ENCODE results near the gene CPED1. TPM values are rescaled to one million over a fixed set of nuclear protein-coding genes. Genes with fewer than 3 reads are reported as not detected.

CPED1 gene
- total RNA-seq, 2 donors from 2014 or later, result 5.3 to 7.3 TPM

DNA sequence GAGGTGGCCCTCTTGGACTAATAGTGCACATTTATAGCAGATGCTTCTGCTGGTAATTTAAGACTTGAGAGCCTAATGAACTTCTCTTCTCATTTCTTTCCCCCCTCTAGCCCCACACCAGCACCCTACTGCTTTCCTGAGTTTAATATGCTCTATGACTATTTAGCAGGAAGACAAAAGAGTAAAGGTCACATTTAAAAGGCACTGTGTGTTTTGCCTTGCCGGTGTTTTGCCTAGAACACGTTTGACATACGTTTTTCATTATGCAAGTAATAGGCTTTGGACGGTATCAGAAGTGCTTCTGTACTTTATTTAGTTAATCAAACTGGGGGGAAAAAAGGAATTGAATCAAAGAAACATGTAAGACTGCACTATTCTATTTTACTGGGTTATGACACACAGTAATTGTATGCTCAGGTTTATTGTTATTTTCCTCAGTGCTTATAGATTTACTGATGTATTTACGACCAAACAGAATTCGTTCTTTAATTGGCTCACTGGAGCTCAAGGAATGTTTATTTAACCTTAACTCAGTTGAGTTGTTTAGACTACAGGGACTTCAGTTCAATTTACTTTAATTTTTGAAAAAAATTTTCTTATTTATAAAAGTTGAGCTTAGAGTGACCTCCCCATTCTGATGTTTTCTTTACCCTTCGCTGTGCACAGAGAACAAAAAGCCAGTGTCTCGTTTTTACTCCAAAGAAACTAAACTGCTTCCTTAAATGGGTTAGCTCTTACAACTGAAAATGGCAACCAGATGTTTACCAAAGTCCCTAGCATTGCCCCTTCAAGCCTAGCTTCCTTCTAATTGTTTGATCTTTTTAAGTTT is 35.4 kb downstream of the CPED1 start:
- ATAC-seq (no peak), DNase-seq (no peak)
- intact Hi-C loops (cut with DNase I), result no loop called here
- Histone ChIP-seq H3K9me3 (no peaks in the 10 kb centered on the region), H3K4me3 (no peak overlapping the region), H3K4me1 (no peaks in the 10 kb centered on the region), H3K27ac (no peak overlapping the region), H3K36me3 (replicated peaks in 1 of 2; ENCODE audit: insufficient read depth in 1 of 2, low read depth in 2 of 2) (no peaks in the 10 kb centered on the region), H3K27me3 (no peaks in the 10 kb centered on the region)
- WGBS, 2 donors, result 45 to 48% methylated on average over 8 of the region's 8 CpGs
- TF ChIP-seq, protein P1, sequence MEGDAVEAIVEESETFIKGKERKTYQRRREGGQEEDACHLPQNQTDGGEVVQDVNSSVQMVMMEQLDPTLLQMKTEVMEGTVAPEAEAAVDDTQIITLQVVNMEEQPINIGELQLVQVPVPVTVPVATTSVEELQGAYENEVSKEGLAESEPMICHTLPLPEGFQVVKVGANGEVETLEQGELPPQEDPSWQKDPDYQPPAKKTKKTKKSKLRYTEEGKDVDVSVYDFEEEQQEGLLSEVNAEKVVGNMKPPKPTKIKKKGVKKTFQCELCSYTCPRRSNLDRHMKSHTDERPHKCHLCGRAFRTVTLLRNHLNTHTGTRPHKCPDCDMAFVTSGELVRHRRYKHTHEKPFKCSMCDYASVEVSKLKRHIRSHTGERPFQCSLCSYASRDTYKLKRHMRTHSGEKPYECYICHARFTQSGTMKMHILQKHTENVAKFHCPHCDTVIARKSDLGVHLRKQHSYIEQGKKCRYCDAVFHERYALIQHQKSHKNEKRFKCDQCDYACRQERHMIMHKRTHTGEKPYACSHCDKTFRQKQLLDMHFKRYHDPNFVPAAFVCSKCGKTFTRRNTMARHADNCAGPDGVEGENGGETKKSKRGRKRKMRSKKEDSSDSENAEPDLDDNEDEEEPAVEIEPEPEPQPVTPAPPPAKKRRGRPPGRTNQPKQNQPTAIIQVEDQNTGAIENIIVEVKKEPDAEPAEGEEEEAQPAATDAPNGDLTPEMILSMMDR (IDR thresholded peaks at IDR 0.05), result no peak
- TF ChIP-seq POLR2A (IDR thresholded peaks at IDR 0.05), result no peak

DNA sequence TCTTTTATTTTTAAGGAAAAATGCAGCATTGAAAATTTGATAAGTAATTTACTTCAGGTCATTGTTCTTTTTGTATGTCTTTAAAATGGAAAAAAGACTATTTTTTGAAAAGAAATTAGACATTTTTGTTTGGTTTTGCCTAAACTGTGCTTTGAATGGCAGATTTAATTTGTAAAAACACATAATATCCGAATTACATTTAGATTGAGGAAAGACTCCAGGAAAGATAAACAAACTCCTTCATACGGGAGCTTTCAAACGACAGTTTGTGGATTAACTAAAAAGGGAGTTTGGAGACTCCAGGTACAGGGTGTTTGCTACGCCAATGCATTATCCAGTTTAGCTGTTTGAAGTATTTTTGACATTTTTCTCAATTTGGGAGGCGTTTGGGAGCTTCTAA is 36.1 kb downstream of the CPED1 start:
- H3K36me3 ChIP-seq (replicated peaks in 1 of 2; ENCODE audit: insufficient read depth in 1 of 2, low read depth in 2 of 2), result no peaks in the 10 kb centered on the region

DNA sequence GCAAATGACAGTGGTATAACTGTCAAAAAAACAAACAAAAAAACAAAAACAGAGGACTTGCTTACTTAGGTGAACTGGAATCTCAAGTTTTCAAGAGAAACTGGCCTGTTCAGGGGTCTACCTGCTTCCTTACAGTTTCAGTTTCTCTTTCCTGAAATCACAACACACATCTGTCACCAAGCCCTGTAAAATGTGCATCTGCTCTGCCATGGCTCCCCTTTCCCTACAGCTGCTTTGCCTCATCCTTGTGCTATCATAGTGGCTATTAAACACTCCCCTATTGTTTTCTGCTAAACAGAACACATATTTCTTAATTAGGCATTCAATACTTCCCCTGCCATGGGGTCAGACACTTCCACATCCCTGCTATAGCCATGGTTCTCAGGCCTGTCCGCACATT is 37.6 kb downstream of the CPED1 start:
- WGBS, 2 donors, result 96 to 97% methylated on average over 1 of the region's 1 CpG
- ATAC-seq, result no peak
- no peak overlapping the region for H3K27ac ChIP-seq

More for the DNA sequence above, 36.1 kb downstream of the CPED1 start:
- TF ChIP-seq, protein P1 (IDR thresholded peaks at IDR 0.05), result no peak
- TF ChIP-seq POLR2A (IDR thresholded peaks at IDR 0.05), result no peak
- Histone ChIP-seq H3K9me3 (no peaks in the 10 kb centered on the region), H3K4me1 (no peaks in the 10 kb centered on the region), H3K27me3 (no peaks in the 10 kb centered on the region), H3K4me3 (no peak overlapping the region), H3K27ac (no peak overlapping the region)
- no peak for ATAC-seq
- WGBS, 2 donors, result 36 to 37% methylated on average over 5 of the region's 5 CpGs
- intact Hi-C loops (cut with DNase I), result no loop called here
- DNase-seq, result no peak

DNA sequence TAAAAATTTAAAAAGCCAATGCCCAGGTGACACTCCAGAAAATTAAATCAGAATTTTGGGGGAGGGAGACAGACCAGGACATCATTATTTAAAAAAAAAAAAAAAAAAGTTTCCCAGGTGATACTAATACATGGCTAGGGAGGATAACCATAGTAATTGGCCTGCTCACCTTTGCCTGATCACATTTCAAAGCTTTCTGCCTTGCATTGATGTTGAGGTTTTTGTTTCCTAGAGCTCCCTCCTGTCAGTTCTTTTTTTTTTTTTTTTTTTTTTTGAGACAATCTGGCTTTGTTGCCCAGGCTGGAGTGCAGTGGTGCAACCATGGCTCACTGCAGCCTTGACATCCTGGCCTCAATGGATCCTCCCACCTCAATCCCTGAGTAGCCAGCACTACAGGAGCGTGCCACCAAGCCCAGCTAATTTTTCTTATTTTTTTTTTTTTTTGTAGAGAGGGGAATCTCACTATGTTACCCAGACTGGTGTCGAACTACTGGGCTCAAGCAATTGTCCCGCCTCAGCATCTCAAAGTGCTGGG is 38.1 kb downstream of the CPED1 start:
- WGBS, 2 donors, result 88 to 96% methylated on average over 3 of the region's 3 CpGs
- no peaks in the 10 kb centered on the region for H3K9me3 ChIP-seq
- H3K36me3 ChIP-seq (replicated peaks in 1 of 2; ENCODE audit: insufficient read depth in 1 of 2, low read depth in 2 of 2), result no peaks in the 10 kb centered on the region
- ATAC-seq (no peak), DNase-seq (no peak)
- intact Hi-C loops (cut with DNase I), result no loop called here
- H3K27me3 ChIP-seq, result no peaks in the 10 kb centered on the region
- no peak overlapping the region for H3K27ac ChIP-seq
- no peak overlapping the region for H3K4me3 ChIP-seq
- no peaks in the 10 kb centered on the region for H3K4me1 ChIP-seq
- TF ChIP-seq POLR2A (IDR thresholded peaks at IDR 0.05), result no peak
- TF ChIP-seq, protein P1 (IDR thresholded peaks at IDR 0.05), result no peak

More for the DNA sequence above, 37.6 kb downstream of the CPED1 start:
- Histone ChIP-seq H3K4me3 (no peak overlapping the region), H3K27me3 (no peaks in the 10 kb centered on the region), H3K36me3 (replicated peaks in 1 of 2; ENCODE audit: insufficient read depth in 1 of 2, low read depth in 2 of 2) (no peaks in the 10 kb centered on the region), H3K9me3 (no peaks in the 10 kb centered on the region), H3K4me1 (no peaks in the 10 kb centered on the region)
- no peak for DNase-seq
- intact Hi-C loops (cut with DNase I), result no loop called here
- TF ChIP-seq POLR2A (IDR thresholded peaks at IDR 0.05), result no peak
- TF ChIP-seq, protein P1 (IDR thresholded peaks at IDR 0.05), result no peak

All from body of pancreas (tissue), 4 donors.